Uterus (tissue), 4 donors: ENCODE data around the gene RAB11A. TPM values are rescaled to one million over a fixed set of nuclear protein-coding genes. Genes with fewer than 3 reads are reported as not detected.

Experiments used
- DNase-seq, 2 donors: peaks; one replicate each; pipeline ENCODE4 v3.0.0-alpha.2; 2019 to 2020
- H3K27ac ChIP-seq, 2 donors: fragments of 200-600 bp; sonication (generic); 1 replicate in 1 of 2; 2 replicates in 1 of 2; pipeline ENCODE4 v1.5.1; 2016 to 2018
- H3K27me3 ChIP-seq, 2 donors: fragments of 200-600 bp; sonication (generic); one replicate each; pipeline ENCODE4 v1.5.1; 2018 to 2019; ENCODE audit warnings: control low read depth in 1 of 2
- H3K36me3 ChIP-seq, 2 donors: fragments of 200-600 bp; sonication (generic); one replicate each; pipeline ENCODE4 v1.5.1; 2019; ENCODE audit warnings: control low read depth in 1 of 2
- H3K4me1 ChIP-seq, 2 donors: fragments of 200-600 bp; sonication (generic); one replicate each; pipeline ENCODE4 v1.5.1; 2018 to 2019; ENCODE audit warnings: control low read depth in 1 of 2
- H3K4me3 ChIP-seq, 2 donors: fragments of 200-600 bp; sonication (generic); 1 replicate in 1 of 2; 2 replicates in 1 of 2; pipeline ENCODE4 v1.5.1; 2018 to 2019; ENCODE audit warnings: mild to moderate bottlenecking in 1 of 2
- H3K9me3 ChIP-seq, 2 donors: fragments of 200-600 bp; sonication (generic); one replicate each; pipeline ENCODE4 v1.5.1; 2019; ENCODE audit warnings: control low read depth in 1 of 2
- POLR2A ChIP-seq, 2 donors: fragments of 450-650 bp; IDR thresholded peaks; one replicate each; pipeline ENCODE4 v1.6.1; 2016; ENCODE audit warnings: antibody characterized with exemption in 2 of 2, mild to moderate bottlenecking in 1 of 2, moderate library complexity in 1 of 2
- intact Hi-C: fragments of 100-400 bp; cut with DNase I; formaldehyde crosslinking; loops from one replicate; pipeline ENCODE4 v1.15.1; 2023; ENCODE audit warnings: low total_unique reads
- total RNA-seq, 4 donors: library from RNA; depleted of rRNA in 3 of 4; stranded (reverse); fragments of >200 nt in 3 of 4; gene quantifications; one replicate each; pipeline versions ENCODE4 v1.1.0 to v1.2.4, GENCODE V29; 2014 to 2023
- TF ChIP-seq, protein P1 (sequence below), 4 experiments: fragments of 200-600 bp in 2 of 4; fragments of 450-650 bp in 2 of 4; sonication (generic) in 2 of 4; IDR thresholded peaks; one replicate each; pipeline ENCODE4 v1.5.1; 2016 to 2019; ENCODE audit warnings: antibody characterized with exemption in 4 of 4, mild to moderate bottlenecking in 2 of 4, moderate library complexity in 1 of 4
- donor health status: DM: yes; HTN: yes; CAD: no.

Gene RAB11A
- total RNA-seq, 4 donors from 2014 or later: 62.0 to 213 (median 151) TPM

DNA sequence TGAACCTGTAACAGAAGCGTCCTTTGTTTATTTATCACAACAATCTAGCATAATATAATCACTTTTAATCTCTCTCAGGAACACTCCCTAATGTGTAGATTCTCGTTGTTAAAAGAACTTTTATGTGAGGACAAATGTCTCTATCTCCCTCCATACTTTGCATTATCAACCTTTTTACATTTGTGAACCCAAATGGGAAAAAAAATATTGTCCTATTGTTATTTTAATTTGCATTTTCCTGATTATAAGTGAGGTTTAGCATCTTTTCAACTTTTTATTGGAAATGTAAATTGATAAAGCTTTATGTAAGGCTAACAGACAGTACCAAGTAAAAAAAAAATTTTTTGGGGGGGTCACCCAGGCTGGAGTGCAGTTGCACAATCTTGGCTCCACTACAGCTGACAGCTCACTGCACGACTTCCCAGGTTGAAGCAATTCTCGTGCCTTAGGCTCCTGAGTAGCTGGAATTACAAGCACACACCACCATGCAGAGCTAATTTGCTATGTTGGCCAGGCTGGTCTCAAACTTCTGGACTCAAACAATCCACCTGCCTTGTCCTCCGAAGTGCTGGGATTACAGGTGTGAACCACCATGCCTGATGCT lies 44.2 kb upstream of the RAB11A start:
- intact Hi-C loops: no loop called here
- Histone ChIP-seq H3K27ac (no peak overlapping the region), H3K4me1 (no peaks in the 10 kb centered on the region), H3K27me3 (no peaks in the 10 kb centered on the region), H3K4me3 (no peak overlapping the region), H3K9me3 (no peaks in the 10 kb centered on the region), H3K36me3 (no peaks in the 10 kb centered on the region)
- TF ChIP-seq POLR2A (IDR thresholded peaks at IDR 0.05): no peak
- TF ChIP-seq, protein P1, sequence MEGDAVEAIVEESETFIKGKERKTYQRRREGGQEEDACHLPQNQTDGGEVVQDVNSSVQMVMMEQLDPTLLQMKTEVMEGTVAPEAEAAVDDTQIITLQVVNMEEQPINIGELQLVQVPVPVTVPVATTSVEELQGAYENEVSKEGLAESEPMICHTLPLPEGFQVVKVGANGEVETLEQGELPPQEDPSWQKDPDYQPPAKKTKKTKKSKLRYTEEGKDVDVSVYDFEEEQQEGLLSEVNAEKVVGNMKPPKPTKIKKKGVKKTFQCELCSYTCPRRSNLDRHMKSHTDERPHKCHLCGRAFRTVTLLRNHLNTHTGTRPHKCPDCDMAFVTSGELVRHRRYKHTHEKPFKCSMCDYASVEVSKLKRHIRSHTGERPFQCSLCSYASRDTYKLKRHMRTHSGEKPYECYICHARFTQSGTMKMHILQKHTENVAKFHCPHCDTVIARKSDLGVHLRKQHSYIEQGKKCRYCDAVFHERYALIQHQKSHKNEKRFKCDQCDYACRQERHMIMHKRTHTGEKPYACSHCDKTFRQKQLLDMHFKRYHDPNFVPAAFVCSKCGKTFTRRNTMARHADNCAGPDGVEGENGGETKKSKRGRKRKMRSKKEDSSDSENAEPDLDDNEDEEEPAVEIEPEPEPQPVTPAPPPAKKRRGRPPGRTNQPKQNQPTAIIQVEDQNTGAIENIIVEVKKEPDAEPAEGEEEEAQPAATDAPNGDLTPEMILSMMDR (IDR thresholded peaks at IDR 0.05): no peak
- DNase-seq: peak; percentile 46

GRCh38 chr15:65827065-65827464 lies 42.2 kb upstream of the RAB11A start:
- Histone ChIP-seq H3K36me3 (no peaks in the 10 kb centered on the region), H3K27ac (no peak overlapping the region), H3K27me3 (no peaks in the 10 kb centered on the region), H3K4me1 (no peaks in the 10 kb centered on the region), H3K9me3 (no peaks in the 10 kb centered on the region), H3K4me3 (no peak overlapping the region)
- intact Hi-C loops: no loop called here
- no peak for TF ChIP-seq POLR2A (IDR thresholded peaks at IDR 0.05)
- TF ChIP-seq, protein P1 (IDR thresholded peaks at IDR 0.05): no peak
- no peak for DNase-seq

- Histone ChIP-seq H3K36me3 (no peaks in the 10 kb centered on the region), H3K27ac (no peak overlapping the region), H3K4me1 (peaks cover 4% of the 10 kb centered on the region in 2 donors), H3K9me3 (no peaks in the 10 kb centered on the region), H3K4me3 (no peak overlapping the region), H3K27me3 (no peaks in the 10 kb centered on the region)
- no peak for DNase-seq
- TF ChIP-seq POLR2A (IDR thresholded peaks at IDR 0.05): no peak
- TF ChIP-seq, protein P1 (IDR thresholded peaks at IDR 0.05): no peak
- intact Hi-C loops: no loop called here
Measured at GRCh38 chr15:65828585-65828984, 40.7 kb upstream of the RAB11A start.

- no peaks in the 10 kb centered on the region for H3K36me3 ChIP-seq
- DNase-seq: no peak
- no peak overlapping the region for H3K27ac ChIP-seq
- H3K4me1 ChIP-seq: peaks cover 4 to 8% of the 10 kb centered on the region in 2 donors
- TF ChIP-seq, protein P1 (IDR thresholded peaks at IDR 0.05): peak; percentile 25 to 47 (median 32)
- TF ChIP-seq POLR2A (IDR thresholded peaks at IDR 0.05): no peak
- no peaks in the 10 kb centered on the region for H3K27me3 ChIP-seq
- H3K4me3 ChIP-seq: no peak overlapping the region
- intact Hi-C loops: no loop called here
- H3K9me3 ChIP-seq: no peaks in the 10 kb centered on the region
Measured at GRCh38 chr15:65829130-65829764, 40.0 kb upstream of the RAB11A start.

DNA sequence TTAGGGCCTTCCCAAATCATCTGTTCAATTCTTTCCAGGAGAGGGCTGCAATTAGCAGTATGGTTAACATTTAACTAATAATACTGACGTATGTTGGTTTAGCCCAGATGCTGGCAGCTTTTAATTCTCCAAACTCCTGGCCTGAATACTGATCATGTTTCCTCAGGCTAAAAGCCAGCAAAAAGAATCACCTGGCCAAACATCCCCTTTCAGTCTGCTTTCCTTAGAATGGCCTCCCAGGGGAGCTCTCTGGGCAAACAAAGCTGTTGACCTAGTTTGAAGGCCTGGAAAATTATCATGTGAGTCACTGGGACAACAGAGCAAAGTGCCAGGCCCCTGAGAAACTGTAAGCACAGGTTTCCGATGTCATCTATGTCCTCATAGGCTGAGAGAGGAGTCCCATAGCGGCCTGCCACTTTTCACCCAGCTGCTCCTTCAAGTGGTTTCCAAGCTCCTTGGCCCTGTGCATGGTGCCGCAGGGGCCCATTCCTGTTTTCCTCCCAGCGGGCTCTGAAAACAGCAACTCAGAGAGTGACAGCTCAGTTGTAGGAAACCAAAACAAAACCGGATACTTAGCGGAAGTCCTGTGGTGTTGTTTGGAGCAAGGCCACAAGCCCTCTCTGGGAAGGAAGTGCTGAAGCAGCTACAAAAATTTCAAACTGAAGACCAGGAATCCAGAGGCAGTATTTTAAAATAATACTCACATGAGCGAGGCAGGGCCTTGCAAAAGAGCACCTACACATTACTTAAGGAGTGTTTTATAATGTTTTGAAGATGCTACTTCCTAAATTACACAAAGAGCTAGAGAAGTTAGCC lies 36.5 kb upstream of the RAB11A start:
- Histone ChIP-seq H3K4me3 (peak overlapping the region in 1 of 2 donors; percentile 14), H3K27ac (peak overlapping the region; percentile 79 to 95), H3K9me3 (no peaks in the 10 kb centered on the region), H3K4me1 (peaks cover 4 to 8% of the 10 kb centered on the region in 2 donors), H3K36me3 (no peaks in the 10 kb centered on the region), H3K27me3 (no peaks in the 10 kb centered on the region)
- peak; percentile 8 to 18 for TF ChIP-seq POLR2A (IDR thresholded peaks at IDR 0.05)
- TF ChIP-seq, protein P1 (IDR thresholded peaks at IDR 0.05): peak in 1 of 4 experiments; percentile 26
- DNase-seq: peak; percentile 84 to 92
- intact Hi-C loops: no loop called here
